Astrocyte of the spinal cord (primary cell): Measurements from ENCODE around the gene CAPN13.

Experiments used
- DNase-seq: peaks from one replicate; pipeline ENCODE4 v3.0.0; 2011; ENCODE audit warnings: low read depth, low spot score
- H3K4me3 ChIP-seq: 2 replicates; pipeline ENCODE4 v1.5.1; 2011; ENCODE audit warnings: low read depth, mild to moderate bottlenecking, low read length, moderate library complexity
- CTCF ChIP-seq: IDR thresholded peaks from 2 replicates; pipeline ENCODE4 v1.5.1; 2012; ENCODE audit warnings: low read depth, mild to moderate bottlenecking, low read length, inconsistent platforms
- in situ Hi-C: cut with HindIII; loops from 2 replicates; pipeline ENCODE4 v1.10.0; 2017; ENCODE audit warnings: low sequenced_read_pairs

Gene CAPN13

GRCh38 chr2:30766666-30767065 lies 40.6 kb downstream of the CAPN13 start:
- no peak for TF ChIP-seq CTCF
- no peak for DNase-seq
- no peak overlapping the region for H3K4me3 ChIP-seq
- in situ Hi-C loops = no loop called here

GRCh38 chr2:30765876-30766470 lies 41.3 kb downstream of the CAPN13 start:
- TF ChIP-seq CTCF = no peak
- H3K4me3 ChIP-seq = no peak overlapping the region
- in situ Hi-C loops = no loop called here
- DNase-seq = no peak

GRCh38 chr2:30765191-30765590 lies 42.1 kb downstream of the CAPN13 start:
- no peak overlapping the region for H3K4me3 ChIP-seq
- no peak for DNase-seq
- TF ChIP-seq CTCF = no peak
- in situ Hi-C loops = no loop called here

- no peak overlapping the region for H3K4me3 ChIP-seq
- no peak for TF ChIP-seq CTCF
- DNase-seq = no peak
- in situ Hi-C loops = no loop called here
These were observed 43.0 kb downstream of the CAPN13 start for GRCh38 chr2:30764021-30764800.

GRCh38 chr2:30763151-30763660 lies 44.0 kb downstream of the CAPN13 start:
- DNase-seq = no peak
- in situ Hi-C loops = no loop called here
- TF ChIP-seq CTCF = no peak
- H3K4me3 ChIP-seq = no peak overlapping the region

- DNase-seq = no peak
- no peak for TF ChIP-seq CTCF
- in situ Hi-C loops = no loop called here
- H3K4me3 ChIP-seq = no peak overlapping the region
These were observed 46.0 kb downstream of the CAPN13 start for GRCh38 chr2:30761226-30761625.
